GM18519 (cell line): ENCODE data around the gene QRFP.

Source experiments
- ATAC-seq: cut with Tn5 transposase; IDR thresholded peaks from one replicate; pipeline ENCODE4 v1.9.1; 2021; ENCODE audit warnings: mild to moderate bottlenecking, moderate library complexity; ENCODE audit not compliant: unreplicated experiment, low FRiP score

Gene QRFP

DNA sequence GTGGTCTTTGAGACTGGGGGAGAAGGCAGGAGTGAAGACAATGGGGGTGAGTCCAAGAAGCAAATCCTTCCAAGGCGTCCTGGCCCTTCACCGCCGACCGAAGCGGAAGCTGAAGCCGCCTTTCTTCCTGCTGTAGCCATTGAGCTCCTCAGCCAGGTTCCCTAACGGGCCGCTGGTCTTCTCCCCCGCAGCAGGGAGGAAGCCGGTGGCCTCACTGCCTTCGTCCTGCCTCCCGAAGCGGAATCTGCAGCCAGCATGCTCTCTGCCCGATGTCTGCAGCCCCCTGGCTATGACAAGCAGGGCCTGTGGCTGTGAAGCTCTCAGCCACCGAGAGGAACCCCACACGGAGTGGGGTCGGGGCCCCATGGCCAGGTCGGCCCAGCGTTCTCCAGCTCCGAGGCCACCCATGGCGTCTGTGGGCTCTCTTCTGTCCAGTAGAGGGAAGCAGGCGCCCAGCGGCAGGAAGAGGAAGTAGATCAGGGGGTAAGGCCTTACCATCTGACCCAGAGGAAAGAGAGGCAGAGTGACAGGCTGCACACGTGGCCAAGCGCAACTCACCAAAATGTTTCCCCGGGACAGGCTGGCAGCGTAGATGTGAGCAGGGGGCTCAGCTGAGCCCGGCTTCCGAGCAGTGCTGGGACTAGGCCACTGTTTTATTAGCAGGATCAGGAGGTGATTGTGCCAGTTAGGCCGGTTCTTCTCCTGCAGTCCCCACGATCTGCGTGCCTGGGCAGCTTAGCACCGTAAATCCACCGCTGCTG, 3.1 kb downstream of the QRFP start:
- no peak for ATAC-seq

DNA sequence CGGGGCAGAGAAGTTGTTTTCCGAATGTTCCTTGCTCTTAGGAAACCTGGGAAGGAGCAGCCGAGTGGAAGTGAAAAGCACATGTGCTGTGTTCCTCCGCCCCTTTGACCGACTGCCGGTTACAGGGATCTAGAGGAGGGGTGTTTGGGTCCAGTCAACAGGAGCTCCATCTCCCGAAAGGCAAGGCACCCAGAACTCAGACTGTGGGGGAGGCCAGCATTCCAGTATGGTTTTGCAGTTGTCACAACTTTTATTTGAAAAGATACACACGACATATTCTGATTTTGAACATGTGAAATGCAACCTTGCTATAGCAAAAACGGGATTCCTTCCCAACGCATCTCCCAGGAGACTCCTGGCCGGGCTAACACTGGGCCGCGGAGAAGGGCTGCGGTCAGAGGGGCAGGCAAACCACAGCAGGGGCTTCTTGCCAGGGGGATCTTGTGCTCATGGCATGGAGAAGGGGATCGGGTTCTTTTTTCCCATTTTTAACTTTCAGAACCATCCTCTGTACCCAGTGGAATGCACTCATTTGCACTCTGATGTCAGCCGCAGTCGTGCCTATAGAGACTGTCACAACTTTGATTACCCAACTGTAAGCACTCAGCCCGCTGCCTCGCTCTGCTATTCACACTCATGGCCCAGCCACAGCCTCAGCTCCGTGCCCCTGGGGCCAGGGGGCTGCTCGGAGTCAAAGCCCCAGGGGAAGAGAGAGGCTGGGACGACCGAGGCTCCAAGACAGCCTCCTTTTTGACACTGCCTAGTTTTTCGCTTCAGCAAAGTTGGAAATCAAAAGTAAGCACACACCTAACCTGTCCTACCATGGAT, 3.9 kb downstream of the QRFP start:
- no peak for ATAC-seq

DNA sequence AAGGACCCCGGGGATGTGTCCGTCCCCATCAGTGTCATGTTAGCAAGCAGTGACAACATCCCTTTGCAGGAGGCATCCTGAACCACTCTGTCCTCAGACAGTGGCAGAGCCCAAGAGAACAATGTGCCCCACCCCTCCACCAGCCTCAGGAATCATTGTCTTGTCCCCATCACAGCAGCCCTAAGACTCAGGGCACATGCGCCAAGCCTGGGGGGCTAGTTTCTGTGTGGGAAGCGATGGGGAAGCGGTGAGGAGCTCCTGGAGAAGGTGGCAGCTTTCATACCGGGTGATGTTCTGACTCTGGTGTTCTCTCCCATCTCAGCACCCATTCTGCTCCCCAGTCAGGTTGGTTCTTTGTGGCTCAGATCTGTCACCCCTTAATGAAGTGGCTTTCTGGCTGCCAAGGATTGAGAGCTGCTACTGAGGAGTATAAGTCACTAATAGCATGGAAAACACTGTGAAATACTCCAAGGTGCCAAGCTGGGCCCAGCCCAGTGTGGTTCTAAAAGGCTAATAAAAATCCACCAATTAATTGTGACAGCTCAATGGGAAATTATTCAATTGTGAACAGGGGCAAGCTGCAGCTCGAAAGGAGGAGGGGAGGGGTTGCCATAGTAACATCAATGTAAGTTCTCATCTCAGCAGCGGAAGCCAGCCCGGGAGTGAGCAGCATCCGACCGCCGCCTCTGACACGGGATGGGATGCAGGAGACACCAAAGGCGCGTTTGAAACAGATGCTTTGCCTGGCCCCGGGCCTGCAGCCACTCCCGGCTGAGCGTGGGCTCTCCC, 4.7 kb downstream of the QRFP start:
- no peak for ATAC-seq

DNA sequence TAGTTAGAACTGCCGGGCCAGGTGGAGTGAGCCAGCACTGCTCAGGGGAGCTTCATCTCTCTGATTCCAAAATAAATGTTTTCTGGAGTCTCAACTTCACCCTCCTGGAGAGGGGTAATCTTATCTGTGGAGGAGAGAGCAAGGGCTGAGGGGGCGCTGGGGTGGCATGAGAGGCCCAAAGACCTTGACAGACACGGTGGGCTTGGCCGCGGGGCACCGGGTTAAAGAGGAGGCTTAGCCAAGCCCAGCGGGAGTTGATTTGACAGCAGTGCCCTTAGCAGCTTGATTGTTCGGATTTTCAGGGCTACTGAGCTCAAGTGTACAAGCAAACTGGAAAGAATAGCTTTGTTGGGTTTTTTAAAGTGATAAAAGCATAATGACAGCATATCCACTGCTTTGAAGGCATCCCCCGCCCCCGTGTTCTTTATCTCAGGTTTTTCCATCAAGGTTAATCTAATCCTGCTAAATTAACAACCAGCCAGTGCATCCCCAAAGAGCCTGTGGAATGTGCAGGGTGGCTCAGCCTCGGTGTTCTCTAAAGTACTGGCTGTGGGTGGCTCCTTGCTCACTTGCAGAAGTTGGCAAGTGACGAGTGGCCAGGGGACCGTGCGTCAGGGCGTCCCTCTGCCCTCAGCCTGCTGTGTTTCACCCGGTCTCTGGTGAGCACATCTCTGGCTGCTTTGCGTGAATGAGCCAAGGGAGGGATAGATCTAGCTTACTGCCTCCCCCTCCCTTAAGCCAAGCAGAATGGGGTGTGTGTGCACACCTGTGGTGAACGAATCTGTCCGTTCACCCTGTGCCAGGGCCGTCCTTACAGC, 5.5 kb downstream of the QRFP start:
- ATAC-seq, result no peak

DNA sequence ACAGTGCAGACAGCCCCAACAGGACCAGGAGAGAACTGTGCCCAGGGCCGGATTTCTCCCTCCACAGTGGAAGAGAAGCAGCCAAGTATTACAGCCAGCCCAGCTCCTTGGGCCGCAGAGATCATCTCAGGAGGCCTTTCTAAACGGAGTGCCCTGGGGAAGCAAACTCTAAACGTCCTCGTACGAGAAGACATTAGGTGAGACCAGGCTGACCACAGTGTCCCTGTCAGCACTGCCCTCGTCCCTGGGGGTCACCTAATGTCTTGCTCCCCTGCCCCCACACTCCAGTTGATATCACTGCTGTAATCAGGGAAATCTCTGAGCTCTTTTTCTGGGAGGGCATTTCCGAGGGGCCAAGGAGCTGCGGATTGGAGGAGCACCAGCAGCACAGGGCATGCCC, 6.5 kb downstream of the QRFP start:
- no peak for ATAC-seq

DNA sequence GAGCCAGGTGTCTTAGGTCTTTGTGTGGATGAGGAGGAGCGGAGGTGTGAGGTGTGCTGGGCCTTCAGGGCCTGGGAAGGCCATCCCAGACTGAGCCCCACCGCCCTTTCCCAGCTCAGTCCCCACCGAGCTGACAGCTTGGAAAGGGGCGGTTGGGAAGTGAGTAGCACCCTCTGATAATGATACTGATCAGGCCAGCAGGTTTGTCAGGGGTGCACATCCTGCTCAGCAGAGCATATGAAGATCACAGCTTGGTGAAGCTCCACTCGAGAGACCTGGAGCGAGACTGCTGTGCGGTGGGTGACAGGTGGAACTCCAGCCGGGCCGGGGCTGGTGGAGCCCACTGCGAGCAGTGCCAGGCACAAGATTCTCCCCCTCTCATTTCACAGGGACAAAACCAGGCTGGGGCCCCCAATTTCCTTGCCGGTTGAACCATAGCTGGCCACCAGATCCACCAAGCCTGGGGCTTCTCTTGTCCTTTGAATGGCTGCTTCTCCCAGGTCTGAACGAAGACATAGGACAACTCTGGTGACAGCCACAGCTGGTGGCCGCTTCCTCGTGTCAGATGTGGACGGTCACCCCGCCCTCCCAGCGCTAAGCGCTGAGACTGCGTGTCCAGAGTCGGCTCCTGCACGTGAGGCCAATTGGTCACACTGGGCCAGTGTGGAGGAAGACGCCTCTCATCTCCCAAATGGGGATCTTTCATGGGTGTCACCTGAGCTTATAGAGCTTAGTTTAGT, 8.3 kb downstream of the QRFP start:
- ATAC-seq, result no peak

DNA sequence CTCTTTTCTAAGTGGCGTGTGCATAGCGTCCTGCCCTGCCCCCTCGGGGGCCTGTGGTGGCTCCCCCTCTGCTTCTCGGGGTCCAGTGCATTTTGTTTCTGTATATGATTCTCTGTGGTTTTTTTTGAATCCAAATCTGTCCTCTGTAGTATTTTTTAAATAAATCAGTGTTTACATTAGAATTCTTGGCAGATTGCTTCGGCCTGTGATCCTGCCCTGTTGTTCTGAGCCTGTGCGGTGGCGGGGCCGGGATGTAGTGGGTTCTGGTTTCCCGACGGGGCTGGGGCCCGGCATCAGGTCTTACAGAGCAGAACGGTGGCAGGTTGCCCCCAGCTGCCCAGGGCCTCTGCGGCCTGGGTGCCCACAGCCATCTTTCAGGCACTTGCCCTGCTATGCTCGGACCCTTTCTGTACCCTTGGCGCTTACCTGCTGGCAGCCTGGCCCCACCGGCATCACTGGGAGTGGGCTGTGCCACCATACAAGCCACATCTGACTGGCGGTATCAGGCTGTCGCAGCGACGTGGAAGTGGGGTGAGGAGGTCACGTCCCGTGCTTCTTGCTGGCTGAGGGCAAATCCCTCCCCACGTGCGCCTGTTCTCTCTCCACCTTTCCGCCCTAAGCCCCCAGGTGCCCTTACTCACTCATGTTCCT, 9.0 kb downstream of the QRFP start:
- ATAC-seq, result no peak

DNA sequence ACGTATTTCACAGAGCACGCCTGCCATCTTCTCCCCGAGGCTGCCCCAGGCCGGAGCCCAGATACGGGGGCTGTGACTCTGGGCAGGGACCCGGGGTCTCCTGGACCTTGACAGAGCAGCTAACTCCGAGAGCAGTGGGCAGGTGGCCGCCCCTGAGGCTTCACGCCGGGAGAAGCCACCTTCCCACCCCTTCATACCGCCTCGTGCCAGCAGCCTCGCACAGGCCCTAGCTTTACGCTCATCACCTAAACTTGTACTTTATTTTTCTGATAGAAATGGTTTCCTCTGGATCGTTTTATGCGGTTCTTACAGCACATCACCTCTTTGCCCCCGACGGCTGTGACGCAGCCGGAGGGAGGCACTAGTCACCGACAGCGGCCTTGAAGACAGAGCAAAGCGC, 9.6 kb downstream of the QRFP start:
- ATAC-seq, result no peak

DNA sequence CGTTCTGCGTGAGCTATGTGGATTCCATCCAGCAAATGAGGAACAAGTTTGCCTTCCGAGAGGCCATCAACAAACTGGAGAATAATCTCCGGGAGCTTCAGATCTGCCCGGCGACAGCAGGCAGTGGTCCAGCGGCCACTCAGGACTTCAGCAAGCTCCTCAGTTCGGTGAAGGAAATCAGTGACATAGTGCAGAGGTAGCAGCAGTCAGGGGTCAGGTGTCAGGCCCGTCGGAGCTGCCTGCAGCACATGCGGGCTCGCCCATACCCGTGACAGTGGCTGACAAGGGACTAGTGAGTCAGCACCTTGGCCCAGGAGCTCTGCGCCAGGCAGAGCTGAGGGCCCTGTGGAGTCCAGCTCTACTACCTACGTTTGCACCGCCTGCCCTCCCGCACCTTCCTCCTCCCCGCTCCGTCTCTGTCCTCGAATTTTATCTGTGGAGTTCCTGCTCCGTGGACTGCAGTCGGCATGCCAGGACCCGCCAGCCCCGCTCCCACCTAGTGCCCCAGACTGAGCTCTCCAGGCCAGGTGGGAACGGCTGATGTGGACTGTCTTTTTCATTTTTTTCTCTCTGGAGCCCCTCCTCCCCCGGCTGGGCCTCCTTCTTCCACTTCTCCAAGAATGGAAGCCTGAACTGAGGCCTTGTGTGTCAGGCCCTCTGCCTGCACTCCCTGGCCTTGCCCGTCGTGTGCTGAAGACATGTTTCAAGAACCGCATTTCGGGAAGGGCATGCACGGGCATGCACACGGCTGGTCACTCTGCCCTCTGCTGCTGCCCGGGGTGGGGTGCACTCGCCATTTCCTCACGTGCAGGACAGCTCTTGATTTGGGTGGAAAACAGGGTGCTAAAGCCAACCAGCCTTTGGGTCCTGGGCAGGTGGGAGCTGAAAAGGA, 10.9 kb downstream of the QRFP start:
- ATAC-seq, result no peak

DNA sequence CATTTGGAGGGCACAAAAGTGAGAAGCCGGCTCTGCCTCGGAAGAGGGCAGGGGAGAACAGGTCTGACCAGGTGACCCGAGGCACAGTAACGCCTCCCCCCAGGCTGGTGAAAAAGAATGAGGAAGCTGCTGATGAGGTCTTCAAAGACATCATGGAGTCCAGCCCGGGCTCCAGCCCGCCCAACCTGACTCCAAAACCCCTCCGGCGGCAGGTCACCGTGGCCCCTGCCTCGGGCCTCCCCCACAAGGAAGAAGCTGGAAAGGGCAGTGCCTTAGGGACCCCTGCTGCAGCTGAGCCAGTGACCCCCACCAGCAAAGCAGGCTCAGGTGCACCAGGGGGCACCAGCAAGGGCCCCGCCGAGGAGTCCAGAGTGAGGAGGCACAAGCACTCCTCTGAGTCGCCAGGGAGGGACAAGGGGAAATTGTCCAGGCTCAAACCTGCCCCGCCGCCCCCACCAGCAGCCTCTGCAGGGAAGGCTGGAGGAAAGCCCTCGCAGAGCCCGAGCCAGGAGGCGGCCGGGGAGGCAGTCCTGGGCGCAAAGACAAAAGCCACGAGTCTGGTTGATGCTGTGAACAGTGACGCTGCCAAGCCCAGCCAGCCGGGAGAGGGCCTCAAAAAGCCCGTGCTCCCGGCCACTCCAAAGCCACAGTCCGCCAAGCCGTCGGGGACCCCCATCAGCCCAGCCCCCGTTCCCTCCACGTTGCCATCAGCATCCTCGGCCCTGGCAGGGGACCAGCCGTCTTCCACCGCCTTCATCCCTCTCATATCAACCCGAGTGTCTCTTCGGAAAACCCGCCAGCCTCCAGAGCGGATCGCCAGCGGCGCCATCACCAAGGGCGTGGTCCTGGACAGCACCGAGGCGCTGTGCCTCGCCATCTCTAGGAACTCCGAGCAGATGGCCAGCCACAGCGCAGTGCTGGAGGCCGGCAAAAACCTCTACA, 11.8 kb downstream of the QRFP start:
- no peak for ATAC-seq

DNA sequence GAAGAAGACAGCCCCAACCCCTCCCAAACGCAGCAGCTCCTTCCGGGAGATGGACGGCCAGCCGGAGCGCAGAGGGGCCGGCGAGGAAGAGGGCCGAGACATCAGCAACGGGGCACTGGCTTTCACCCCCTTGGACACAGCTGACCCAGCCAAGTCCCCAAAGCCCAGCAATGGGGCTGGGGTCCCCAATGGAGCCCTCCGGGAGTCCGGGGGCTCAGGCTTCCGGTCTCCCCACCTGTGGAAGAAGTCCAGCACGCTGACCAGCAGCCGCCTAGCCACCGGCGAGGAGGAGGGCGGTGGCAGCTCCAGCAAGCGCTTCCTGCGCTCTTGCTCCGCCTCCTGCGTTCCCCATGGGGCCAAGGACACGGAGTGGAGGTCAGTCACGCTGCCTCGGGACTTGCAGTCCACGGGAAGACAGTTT, 12.5 kb downstream of the QRFP start:
- no peak for ATAC-seq

DNA sequence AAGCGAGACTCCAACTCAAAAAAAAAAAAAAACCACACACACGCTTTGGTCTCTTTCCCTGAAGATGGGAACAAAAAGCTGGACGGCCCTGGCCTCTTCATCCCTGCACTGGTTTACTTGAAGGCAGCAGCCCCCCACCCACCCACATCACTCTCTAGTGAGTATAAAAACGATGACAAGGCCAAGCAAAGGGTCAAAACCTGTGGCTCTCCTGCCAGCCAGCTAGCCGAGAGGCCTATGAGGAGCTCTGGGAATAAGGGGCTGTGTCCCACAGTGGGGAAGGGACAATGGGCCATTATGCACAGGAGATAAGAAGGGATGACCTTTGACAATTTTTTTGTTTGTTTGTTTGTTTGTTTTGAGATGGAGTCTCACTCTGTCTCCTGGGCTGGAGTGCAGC, 13.1 kb downstream of the QRFP start:
- no peak for ATAC-seq

DNA sequence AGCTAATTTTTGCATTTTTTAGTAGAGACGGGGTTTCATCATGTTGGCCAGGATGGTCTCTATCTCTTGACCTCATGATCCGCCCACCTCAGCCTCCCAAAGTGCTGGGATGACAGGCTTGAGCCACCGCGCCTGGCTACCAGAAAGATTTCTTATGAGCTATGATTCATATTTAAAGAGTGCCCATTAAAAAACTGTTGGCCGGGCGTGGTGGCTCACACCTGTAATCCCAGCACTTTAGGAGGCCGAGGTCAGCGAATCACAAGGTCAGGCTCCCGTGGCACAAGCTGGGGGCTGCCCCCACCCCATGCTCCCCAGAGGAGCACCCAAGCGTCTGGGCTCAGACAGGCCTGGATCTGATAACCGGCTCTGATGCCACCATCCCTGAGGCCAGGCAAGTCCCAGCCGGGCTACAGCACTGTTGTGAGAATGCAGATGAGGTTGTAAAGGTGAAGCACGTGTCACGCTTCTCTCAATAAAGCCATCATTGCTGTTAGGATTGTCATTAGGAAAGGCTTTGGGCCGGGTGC, 13.9 kb downstream of the QRFP start:
- no peak for ATAC-seq

DNA sequence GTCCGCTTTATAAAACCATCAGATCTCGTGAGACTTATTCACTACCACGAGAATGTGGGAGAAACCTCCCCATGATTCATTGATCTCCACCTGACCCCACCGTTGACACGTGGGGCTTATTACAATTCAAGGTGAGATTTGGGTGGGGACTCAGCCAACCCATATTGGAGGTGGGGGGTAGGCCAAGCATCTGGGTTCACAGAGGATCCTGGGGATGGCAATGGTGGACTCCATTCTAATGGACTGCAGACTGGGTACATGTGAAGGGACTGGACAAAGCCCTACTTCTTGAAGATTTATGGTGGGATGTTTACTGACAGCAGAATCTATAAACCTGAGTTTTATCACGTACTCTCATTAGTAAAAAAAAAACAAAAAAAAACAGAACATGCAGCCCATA, 15.1 kb downstream of the QRFP start:
- ATAC-seq, result no peak

DNA sequence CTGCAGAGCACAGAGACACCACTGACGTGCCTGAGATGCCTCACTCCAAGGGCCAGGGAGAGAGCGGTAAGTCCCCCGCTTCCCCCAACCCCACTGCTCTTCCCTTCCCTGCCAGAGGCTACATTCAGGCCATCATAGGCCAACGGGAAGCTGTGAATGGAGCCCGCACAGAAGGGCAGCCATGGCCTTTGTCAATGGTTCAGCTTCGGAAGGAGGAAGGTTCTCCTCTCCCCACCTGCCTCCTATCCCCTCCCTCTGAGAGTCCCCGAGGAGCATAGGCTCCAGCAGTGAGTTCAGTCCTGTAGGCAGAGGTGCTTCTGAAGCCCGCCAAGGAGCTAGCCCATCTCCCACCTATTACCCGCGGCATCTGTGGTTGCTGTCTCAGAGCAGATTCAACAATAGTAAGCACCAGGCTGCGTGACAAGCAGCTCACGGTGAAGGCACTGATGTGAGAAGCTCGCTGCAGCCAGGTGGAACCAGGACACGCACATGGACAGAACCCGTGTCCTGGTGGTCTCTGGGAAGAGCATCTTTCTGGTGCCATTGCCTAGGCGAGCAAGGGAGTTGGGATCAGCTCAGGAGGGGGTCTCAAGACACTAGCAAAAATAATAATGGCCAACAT, 15.9 kb downstream of the QRFP start:
- no peak for ATAC-seq

DNA sequence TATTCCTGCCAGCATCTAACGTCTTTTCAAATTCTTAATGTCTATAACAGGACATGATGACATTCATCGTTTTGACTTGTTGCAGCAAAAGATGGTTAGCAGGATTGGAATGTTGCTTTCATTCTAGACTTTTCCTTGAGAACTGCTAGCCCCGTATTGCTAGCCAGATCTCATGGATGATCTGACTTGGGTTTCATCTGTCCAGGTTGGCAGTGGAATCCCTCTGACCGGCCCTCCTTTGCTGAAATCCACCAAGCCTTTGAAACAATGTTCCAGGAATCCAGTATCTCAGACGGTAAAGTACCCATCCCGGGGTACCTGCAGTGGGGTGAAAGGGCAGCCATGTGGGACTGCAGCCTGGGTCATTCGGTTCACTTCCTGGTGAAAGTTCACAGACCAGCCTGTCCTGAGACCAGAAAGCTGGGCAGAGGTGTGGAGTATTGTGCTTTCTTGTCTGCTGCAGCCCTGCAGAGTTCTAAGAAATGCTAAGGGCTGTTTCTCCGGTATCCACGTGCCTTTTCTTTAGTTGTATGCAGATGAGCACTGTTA, 16.7 kb downstream of the QRFP start:
- no peak for ATAC-seq
